Measurements from ENCODE around the gene CTDSPL.

GRCh38 chr3:37852097-37852496 lies 9.6 kb upstream of the CTDSPL start:
- TF ChIP-seq CTCF (IDR thresholded peaks at IDR 0.05): no peak
- TF ChIP-seq POLR2A (IDR thresholded peaks at IDR 0.05): no peak
